HepG2 (cell line): Measurements from ENCODE around the gene GADD45B.

Experiments
- CBX2 ChIP-seq, 2 experiments: fragments of 200-600 bp in 1 of 2; sonication (generic); formaldehyde crosslinking in 1 of 2; IDR thresholded peaks; 2 replicates each; pipeline versions ENCODE4 v1.7.0 to v1.8.1; 2018 to 2022; ENCODE audit warnings: low read depth in 2 of 2, low read length in 1 of 2, mild to moderate bottlenecking in 1 of 2, missing genetic modification reagents in 1 of 2
- CHD2 ChIP-seq: IDR thresholded peaks from 2 replicates; pipeline ENCODE4 v1.6.1; 2011; ENCODE audit warnings: low read depth, low read length, improper control_type of control experiment
- FOXK2 ChIP-seq: fragments of 450-650 bp; IDR thresholded peaks from 2 replicates; pipeline ENCODE4 v1.6.1; 2016
- MXI1 ChIP-seq: IDR thresholded peaks from 3 replicates; pipeline ENCODE4 v1.6.1; 2012; ENCODE audit warnings: low read depth, low read length, inconsistent platforms, borderline replicate concordance
- SUZ12 ChIP-seq: fragments of 150-350 bp; IDR thresholded peaks from 2 replicates; pipeline ENCODE4 v1.6.1; 2014; ENCODE audit warnings: low read depth, low read length
- TGIF2 ChIP-seq: IDR thresholded peaks from 2 replicates; pipeline ENCODE4 v1.6.1; 2016; ENCODE audit warnings: control low read depth, missing compliant biosample characterization
- ZNF549 ChIP-seq: sonication (generic); formaldehyde crosslinking; IDR thresholded peaks from 2 replicates; pipeline ENCODE4 v1.5.0; 2020; ENCODE audit warnings: missing genetic modification reagents
- ZNF558 ChIP-seq: sonication (generic); formaldehyde crosslinking; IDR thresholded peaks from 2 replicates; pipeline ENCODE4 v1.9.0; 2022; ENCODE audit warnings: mild to moderate bottlenecking, missing genetic modification reagents, borderline replicate concordance
- TF ChIP-seq, protein P1 (sequence below): sonication (generic); formaldehyde crosslinking; IDR thresholded peaks from 2 replicates; pipeline ENCODE4 v1.5.0; 2020; ENCODE audit warnings: mild to moderate bottlenecking, missing genetic modification reagents, moderate library complexity

DNA sequence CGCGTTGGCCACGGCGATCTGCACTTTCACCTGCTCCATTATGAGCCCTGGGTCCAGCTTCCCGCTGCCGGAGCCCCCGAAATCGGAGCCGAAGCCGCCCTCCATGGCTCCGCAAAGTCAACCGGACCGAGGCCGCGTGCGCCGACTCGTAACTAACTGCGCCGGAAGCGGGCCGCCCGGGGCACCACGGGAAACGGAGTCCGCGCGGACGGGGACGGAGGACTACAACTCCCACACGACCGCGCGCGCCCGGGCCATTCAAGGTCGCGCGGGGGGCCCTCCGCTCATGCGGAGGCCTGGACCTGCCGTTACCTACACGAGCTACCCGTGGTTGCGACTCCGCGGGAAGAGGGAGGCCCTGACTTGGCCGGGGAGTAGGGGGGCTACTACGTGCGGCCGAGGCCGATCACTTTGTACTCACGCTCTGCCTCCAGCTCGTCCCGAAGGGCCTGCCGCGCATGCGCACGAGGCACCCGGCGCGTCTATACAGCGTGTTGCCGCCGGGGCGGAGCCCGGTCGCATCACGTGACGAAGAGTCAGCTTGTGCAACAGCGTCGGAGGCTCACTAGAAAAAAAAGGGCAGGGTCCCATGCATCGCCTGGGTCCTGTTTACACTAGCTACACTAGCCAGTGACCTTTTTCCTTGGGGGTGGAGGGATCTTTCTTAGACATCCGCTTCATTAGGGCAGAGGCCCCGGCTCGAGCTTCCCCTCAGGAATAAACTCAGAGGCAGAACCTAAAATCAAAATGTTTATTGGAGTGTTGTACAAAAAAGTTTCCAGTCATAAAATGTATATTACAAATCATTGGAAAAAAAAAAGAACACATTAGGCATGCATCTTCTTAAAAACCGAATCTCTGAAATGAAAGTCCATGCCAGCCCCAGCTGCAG, 48.3 kb upstream of the GADD45B start, which contains the start of gene TIMM13:
- TF ChIP-seq CBX2 (IDR thresholded peaks at IDR 0.05; ENCODE audit: low read depth, low read length), result no peak
- TF ChIP-seq CBX2 (CRISPR knock-in tag; IDR thresholded peaks at IDR 0.05; ENCODE audit: low read depth), result no peak
- TF ChIP-seq, protein P1, sequence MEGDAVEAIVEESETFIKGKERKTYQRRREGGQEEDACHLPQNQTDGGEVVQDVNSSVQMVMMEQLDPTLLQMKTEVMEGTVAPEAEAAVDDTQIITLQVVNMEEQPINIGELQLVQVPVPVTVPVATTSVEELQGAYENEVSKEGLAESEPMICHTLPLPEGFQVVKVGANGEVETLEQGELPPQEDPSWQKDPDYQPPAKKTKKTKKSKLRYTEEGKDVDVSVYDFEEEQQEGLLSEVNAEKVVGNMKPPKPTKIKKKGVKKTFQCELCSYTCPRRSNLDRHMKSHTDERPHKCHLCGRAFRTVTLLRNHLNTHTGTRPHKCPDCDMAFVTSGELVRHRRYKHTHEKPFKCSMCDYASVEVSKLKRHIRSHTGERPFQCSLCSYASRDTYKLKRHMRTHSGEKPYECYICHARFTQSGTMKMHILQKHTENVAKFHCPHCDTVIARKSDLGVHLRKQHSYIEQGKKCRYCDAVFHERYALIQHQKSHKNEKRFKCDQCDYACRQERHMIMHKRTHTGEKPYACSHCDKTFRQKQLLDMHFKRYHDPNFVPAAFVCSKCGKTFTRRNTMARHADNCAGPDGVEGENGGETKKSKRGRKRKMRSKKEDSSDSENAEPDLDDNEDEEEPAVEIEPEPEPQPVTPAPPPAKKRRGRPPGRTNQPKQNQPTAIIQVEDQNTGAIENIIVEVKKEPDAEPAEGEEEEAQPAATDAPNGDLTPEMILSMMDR (CRISPR knock-in tag), result no peak; the same call in 1 of the 2 replicates
- peak; percentile 74; the same call in 2 of the 3 replicates for TF ChIP-seq MXI1
- peak; percentile 92 for TF ChIP-seq FOXK2
- no peak for TF ChIP-seq TGIF2
- peak; percentile 73; the same call in 1 of the 2 replicates for TF ChIP-seq ZNF558
- TF ChIP-seq SUZ12, result peak; percentile 76
- TF ChIP-seq CHD2, result no peak; the same call in 1 of the 2 replicates
- no peak for TF ChIP-seq ZNF549
